ENCODE measurements around the gene ADARB2.

ADARB2 gene

DNA sequence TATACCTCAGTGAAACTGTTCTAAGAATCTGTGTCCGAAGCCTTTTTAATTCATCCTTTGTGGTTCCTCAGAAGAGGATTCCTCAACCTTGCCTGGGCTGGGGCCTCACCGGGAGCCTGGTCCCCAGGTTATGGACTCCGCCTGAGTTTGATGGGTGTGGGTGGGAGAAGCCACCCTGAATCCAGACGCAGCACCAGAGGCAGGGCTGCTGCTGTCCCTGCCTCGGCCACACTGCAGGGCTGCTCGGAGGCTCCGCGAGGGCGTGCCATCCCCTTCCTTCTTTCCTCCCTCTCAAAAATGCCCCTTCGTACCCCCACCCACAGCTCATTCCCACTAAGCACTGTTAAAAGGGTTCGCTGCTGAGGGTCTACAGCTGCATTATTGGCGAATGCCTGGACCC, 146.3 kb downstream of the ADARB2 start:
- H3K4me2 ChIP-seq (ENCODE audit: low read length): no peak overlapping the region
- H3K27ac ChIP-seq (ENCODE audit: low read depth, low read length): no peak overlapping the region
- H4K20me1 ChIP-seq (ENCODE audit: control insufficient read depth, insufficient read depth, low read depth, low read length): no peaks in the 10 kb centered on the region
- no peaks in the 10 kb centered on the region for H3K79me2 ChIP-seq (ENCODE audit: control insufficient read depth, low read length)
- no peak overlapping the region for H3K4me3 ChIP-seq (ENCODE audit: low read length)
- no peaks in the 10 kb centered on the region for H3K9me2 ChIP-seq (replicated peaks; ENCODE audit: control insufficient read depth, low read length)
- H3F3A ChIP-seq (ENCODE audit: control insufficient read depth, insufficient read depth): no peaks in the 10 kb centered on the region
- no peaks in the 10 kb centered on the region for H3K9me3 ChIP-seq (ENCODE audit: control insufficient read depth, insufficient read depth, low read length)
- TF ChIP-seq CTCF (IDR thresholded peaks at IDR 0.05; ENCODE audit: low read depth, low read length, poor library complexity, severe bottlenecking) (no peak), EZH2phosphoT487 (IDR thresholded peaks at IDR 0.05; ENCODE audit: borderline replicate concordance, low read length) (no peak)
- H3K36me3 ChIP-seq (ENCODE audit: control insufficient read depth, low read length): no peaks in the 10 kb centered on the region
- H3K4me1 ChIP-seq (ENCODE audit: control insufficient read depth, low read length): no peaks in the 10 kb centered on the region
- no peaks in the 10 kb centered on the region for H3K27me3 ChIP-seq (ENCODE audit: control insufficient read depth, low read length)

DNA sequence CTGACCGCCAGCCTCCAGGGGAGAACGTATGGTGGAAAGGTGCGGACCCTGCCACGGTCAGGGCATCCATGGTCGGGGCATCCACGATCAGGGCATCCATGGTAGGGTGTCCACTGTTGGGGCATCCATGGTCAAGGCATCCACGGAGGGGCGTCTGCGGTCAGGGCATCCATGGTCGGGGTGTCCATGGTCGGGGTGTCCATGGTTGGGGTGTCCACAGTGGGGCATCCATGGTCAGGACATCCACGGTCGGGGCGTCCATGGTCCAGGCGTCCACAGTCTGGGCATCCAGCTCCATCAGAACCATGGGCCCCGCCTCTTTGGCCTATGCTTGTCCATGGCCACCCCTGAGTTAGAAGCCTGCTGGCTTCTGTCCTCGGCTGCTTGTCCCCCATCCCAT, 148.1 kb downstream of the ADARB2 start:
- H3K4me2 ChIP-seq (ENCODE audit: low read length): no peak overlapping the region
- no peak overlapping the region for H3K4me3 ChIP-seq (ENCODE audit: low read length)
- H3K4me1 ChIP-seq (ENCODE audit: control insufficient read depth, low read length): no peaks in the 10 kb centered on the region
- H3K36me3 ChIP-seq (ENCODE audit: control insufficient read depth, low read length): no peaks in the 10 kb centered on the region
- TF ChIP-seq CTCF (IDR thresholded peaks at IDR 0.05; ENCODE audit: low read depth, low read length, poor library complexity, severe bottlenecking) (no peak), EZH2phosphoT487 (IDR thresholded peaks at IDR 0.05; ENCODE audit: borderline replicate concordance, low read length) (no peak)
- no peaks in the 10 kb centered on the region for H3K9me3 ChIP-seq (ENCODE audit: control insufficient read depth, insufficient read depth, low read length)
- no peaks in the 10 kb centered on the region for H3K27me3 ChIP-seq (ENCODE audit: control insufficient read depth, low read length)
- no peaks in the 10 kb centered on the region for H3K9me2 ChIP-seq (replicated peaks; ENCODE audit: control insufficient read depth, low read length)
- H3K79me2 ChIP-seq (ENCODE audit: control insufficient read depth, low read length): no peaks in the 10 kb centered on the region
- no peaks in the 10 kb centered on the region for H4K20me1 ChIP-seq (ENCODE audit: control insufficient read depth, insufficient read depth, low read depth, low read length)
- H3K27ac ChIP-seq (ENCODE audit: low read depth, low read length): no peak overlapping the region
- no peaks in the 10 kb centered on the region for H3F3A ChIP-seq (ENCODE audit: control insufficient read depth, insufficient read depth)

GRCh38 chr10:1582739-1583138, 154.6 kb downstream of the ADARB2 start:
- no peak overlapping the region for H3K4me2 ChIP-seq (ENCODE audit: low read length)
- peaks cover 13% of the 10 kb centered on the region for H3F3A ChIP-seq (ENCODE audit: control insufficient read depth, insufficient read depth)
- no peaks in the 10 kb centered on the region for H4K20me1 ChIP-seq (ENCODE audit: control insufficient read depth, insufficient read depth, low read depth, low read length)
- H3K27ac ChIP-seq (ENCODE audit: low read depth, low read length): no peak overlapping the region
- H3K9me2 ChIP-seq (replicated peaks; ENCODE audit: control insufficient read depth, low read length): no peaks in the 10 kb centered on the region
- TF ChIP-seq EZH2phosphoT487 (IDR thresholded peaks at IDR 0.05; ENCODE audit: borderline replicate concordance, low read length): no peak
- TF ChIP-seq CTCF (IDR thresholded peaks at IDR 0.05; ENCODE audit: low read depth, low read length, poor library complexity, severe bottlenecking): no peak
- peaks cover 33% of the 10 kb centered on the region for H3K4me1 ChIP-seq (ENCODE audit: control insufficient read depth, low read length)
- no peaks in the 10 kb centered on the region for H3K79me2 ChIP-seq (ENCODE audit: control insufficient read depth, low read length)
- H3K9me3 ChIP-seq (ENCODE audit: control insufficient read depth, insufficient read depth, low read length): no peaks in the 10 kb centered on the region
- H3K36me3 ChIP-seq (ENCODE audit: control insufficient read depth, low read length): no peaks in the 10 kb centered on the region
- no peak overlapping the region for H3K4me3 ChIP-seq (ENCODE audit: low read length)
- no peaks in the 10 kb centered on the region for H3K27me3 ChIP-seq (ENCODE audit: control insufficient read depth, low read length)

GRCh38 chr10:1581189-1581588, 156.1 kb downstream of the ADARB2 start:
- no peaks in the 10 kb centered on the region for H4K20me1 ChIP-seq (ENCODE audit: control insufficient read depth, insufficient read depth, low read depth, low read length)
- H3K79me2 ChIP-seq (ENCODE audit: control insufficient read depth, low read length): no peaks in the 10 kb centered on the region
- no peaks in the 10 kb centered on the region for H3K9me3 ChIP-seq (ENCODE audit: control insufficient read depth, insufficient read depth, low read length)
- H3K4me1 ChIP-seq (ENCODE audit: control insufficient read depth, low read length): peaks cover 49% of the 10 kb centered on the region
- no peak overlapping the region for H3K27ac ChIP-seq (ENCODE audit: low read depth, low read length)
- H3K27me3 ChIP-seq (ENCODE audit: control insufficient read depth, low read length): no peaks in the 10 kb centered on the region
- TF ChIP-seq CTCF (IDR thresholded peaks at IDR 0.05; ENCODE audit: low read depth, low read length, poor library complexity, severe bottlenecking) (no peak), EZH2phosphoT487 (IDR thresholded peaks at IDR 0.05; ENCODE audit: borderline replicate concordance, low read length) (no peak)
- no peak overlapping the region for H3K4me2 ChIP-seq (ENCODE audit: low read length)
- no peaks in the 10 kb centered on the region for H3K36me3 ChIP-seq (ENCODE audit: control insufficient read depth, low read length)
- H3F3A ChIP-seq (ENCODE audit: control insufficient read depth, insufficient read depth): peaks cover 23% of the 10 kb centered on the region
- H3K9me2 ChIP-seq (replicated peaks; ENCODE audit: control insufficient read depth, low read length): no peaks in the 10 kb centered on the region
- H3K4me3 ChIP-seq (ENCODE audit: low read length): no peak overlapping the region

Measured in DOHH2 (cell line).